ENCODE measurements around the gene KRTAP10-1.
"Not testable (repeated sequence)": the region's sequence is repeated elsewhere in the genome, so short reads cannot be mapped to it uniquely, and the experiment has no call there.

The KRTAP10-1 gene

DNA sequence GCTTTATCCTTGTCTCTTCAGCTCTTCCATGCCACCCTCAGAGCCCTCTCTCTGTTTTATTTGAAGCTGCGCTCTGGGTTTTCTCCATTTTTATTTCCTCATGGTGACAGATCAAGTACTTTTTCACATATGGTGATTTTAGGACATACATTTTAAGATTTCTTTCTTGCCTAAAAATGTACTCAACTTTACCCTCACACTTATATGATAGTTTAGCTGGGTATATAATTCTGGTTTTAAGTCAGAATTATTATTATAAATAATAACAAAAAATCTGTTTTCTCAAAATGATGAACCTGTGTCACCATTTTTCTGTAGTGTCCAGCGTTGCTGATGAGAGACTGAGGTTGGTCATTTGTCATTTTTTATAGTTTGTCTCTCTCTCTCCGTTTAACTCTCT lies 41.2 kb upstream of the KRTAP10-1 start:
- H3K4me3 ChIP-seq (replicated peaks; ENCODE audit: low read depth, low read length) = no peak overlapping the region
- no peak for DNase-seq (ENCODE audit: low read depth)
- TF ChIP-seq, protein P1, sequence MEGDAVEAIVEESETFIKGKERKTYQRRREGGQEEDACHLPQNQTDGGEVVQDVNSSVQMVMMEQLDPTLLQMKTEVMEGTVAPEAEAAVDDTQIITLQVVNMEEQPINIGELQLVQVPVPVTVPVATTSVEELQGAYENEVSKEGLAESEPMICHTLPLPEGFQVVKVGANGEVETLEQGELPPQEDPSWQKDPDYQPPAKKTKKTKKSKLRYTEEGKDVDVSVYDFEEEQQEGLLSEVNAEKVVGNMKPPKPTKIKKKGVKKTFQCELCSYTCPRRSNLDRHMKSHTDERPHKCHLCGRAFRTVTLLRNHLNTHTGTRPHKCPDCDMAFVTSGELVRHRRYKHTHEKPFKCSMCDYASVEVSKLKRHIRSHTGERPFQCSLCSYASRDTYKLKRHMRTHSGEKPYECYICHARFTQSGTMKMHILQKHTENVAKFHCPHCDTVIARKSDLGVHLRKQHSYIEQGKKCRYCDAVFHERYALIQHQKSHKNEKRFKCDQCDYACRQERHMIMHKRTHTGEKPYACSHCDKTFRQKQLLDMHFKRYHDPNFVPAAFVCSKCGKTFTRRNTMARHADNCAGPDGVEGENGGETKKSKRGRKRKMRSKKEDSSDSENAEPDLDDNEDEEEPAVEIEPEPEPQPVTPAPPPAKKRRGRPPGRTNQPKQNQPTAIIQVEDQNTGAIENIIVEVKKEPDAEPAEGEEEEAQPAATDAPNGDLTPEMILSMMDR (IDR thresholded peaks at IDR 0.05; ENCODE audit: low read length, missing control alignments) = no peak

DNA sequence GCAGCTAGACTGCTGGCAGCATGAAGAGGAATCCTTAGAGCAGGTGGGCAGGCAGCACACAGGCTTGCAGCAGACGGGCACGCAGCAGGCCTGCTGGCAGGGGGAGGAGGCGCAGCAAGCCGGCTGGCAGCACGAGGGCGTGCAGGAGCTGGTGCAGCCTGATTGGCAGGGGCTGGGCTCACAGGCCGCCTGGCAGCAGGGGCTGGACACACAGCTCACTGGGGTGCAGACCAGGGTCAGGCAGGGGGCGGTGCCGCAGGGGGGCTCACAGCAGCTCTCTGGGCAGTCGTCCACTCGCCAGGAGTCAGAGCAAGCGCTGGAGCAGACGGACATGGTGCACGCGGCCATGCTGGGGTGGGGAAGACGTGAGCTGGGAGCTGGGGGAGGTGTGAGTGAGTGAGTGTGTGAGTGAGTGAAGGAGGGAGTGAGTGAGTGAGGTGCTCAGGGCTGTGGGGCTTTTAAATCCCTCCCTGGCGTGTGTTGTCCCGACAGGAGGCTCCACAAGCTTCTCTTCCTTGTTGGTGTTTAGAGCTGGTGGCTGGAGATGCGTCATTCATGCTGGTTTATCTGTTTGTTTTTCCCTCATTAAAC lies 40.3 kb upstream of the KRTAP10-1 start, which contains the start of gene KRTAP10-5:
KRTAP10-5 (minus strand) TSS at position 374 of the 591 bp plus-strand sequence; CDS start at position 348, 26 bp downstream.
- H3K4me3 ChIP-seq (replicated peaks; ENCODE audit: low read depth, low read length); DNase-seq (ENCODE audit: low read depth): not testable (repeated sequence)

DNA sequence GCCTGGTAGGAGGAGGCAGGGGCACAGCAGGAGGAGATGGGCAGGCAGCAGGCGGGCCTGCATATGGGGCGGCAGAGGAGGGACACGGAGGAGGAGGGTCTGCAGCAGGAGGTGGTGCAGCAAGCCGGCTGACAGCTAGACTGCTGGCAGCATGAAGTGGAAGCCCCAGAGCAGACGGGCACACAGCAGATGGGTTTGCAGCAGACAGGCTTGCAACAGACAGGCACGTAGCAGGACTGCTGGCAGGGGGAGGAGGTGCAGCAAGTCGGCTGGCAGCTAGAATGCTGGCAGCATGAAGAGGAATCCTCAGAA lies 39.8 kb upstream of the KRTAP10-1 start:
- no peak overlapping the region for H3K4me3 ChIP-seq (replicated peaks; ENCODE audit: low read depth, low read length)
- TF ChIP-seq, protein P1 (IDR thresholded peaks at IDR 0.05; ENCODE audit: low read length, missing control alignments) = no peak
- no peak for DNase-seq (ENCODE audit: low read depth)

DNA sequence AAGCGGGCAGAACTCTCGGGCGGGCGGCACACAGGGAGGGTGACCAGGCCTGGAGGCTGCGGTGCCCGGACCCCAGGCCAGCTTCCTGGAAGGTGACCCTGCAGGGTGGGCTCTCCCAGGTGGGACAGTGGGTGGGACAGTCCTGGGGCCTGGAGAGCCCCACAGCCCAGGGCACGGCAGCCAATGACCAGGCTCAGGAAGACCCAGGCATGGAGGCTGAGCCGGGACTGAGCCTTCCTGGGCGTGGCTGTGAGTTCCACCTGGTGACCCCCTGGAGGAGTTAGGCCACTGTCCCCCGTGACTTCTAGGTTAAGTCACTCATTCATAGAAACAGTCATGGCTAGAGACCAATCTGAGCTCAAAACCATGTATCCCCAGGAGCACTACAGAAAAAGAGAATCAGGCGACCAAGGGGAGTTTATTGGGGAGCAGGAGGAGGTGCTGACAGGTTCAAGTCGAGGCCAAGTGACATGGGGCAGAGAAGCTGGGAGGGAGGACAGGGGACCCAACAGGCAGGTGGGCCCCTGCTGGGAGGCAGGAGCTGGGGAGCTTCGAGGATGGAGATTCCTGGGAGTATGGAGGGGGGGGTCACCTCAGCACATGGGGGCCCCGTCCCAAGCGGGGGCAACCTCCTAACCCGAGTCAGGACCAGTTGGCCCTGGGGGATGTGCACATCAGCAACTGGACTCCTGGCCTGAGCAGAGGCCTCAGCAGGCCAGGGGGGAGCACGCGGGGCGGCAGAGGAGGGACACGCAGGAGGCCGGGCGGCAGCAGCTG lies 39.2 kb upstream of the KRTAP10-1 start:
- DNase-seq (ENCODE audit: low read depth) = no peak
- TF ChIP-seq, protein P1 (IDR thresholded peaks at IDR 0.05; ENCODE audit: low read length, missing control alignments) = no peak
- H3K4me3 ChIP-seq (replicated peaks; ENCODE audit: low read depth, low read length) = no peak overlapping the region

DNA sequence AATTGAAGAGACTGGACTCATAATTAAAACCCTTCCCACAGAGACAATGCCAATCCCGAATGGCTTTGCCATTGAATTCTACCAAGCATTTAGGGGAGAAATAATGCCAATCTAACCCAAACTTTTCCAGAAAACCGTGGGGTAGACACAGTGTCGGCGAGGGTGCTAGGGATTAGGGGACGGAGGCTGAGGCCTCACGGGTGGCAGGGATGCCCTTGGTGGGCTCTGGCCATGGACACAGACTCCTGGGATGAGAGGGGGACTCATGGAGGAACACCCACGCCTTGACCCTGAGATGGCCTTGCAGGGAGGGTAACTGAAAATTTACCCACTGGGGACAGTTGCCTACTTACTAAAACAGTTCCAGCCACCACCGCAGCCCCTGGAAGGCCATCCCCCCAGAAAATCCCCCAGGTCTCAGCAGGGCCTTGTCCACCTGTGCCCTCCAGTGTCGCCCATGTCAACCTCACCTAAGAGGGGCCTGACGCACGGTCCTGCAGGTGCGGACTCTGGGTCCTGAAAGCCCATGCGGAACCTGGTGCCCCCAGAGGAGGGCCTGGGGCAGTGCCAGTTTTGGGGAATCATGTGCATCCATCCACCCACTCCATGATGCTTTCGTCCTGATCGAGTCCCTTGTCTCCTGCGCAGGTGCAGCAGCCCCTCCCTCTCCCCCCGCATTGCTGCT lies 38.5 kb upstream of the KRTAP10-1 start:
- no peak overlapping the region for H3K4me3 ChIP-seq (replicated peaks; ENCODE audit: low read depth, low read length)
- DNase-seq (ENCODE audit: low read depth) = no peak
- TF ChIP-seq, protein P1 (IDR thresholded peaks at IDR 0.05; ENCODE audit: low read length, missing control alignments) = no peak

DNA sequence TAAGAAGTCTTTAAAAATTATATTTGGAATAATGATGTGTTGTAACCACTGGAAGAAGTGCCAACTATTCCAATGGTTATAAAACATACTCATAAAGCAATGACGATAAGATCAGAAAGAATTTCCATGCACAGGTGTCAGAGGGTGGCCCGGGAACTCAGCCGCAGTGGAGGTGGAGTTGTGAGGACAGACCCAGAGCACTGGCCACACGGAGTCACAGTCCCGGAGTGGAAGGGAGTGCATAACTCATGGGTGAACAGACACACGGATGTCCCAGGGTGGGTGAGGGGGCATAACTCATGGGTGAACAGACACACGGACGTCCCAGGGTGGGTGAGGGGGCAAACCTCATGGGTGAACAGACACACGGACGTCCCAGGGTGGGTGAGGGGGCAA lies 36.0 kb upstream of the KRTAP10-1 start:
- TF ChIP-seq, protein P1 (IDR thresholded peaks at IDR 0.05; ENCODE audit: low read length, missing control alignments) = no peak
- no peak overlapping the region for H3K4me3 ChIP-seq (replicated peaks; ENCODE audit: low read depth, low read length)
- DNase-seq (ENCODE audit: low read depth) = no peak

- TF ChIP-seq, protein P1 (IDR thresholded peaks at IDR 0.05; ENCODE audit: low read length, missing control alignments) = no peak
- H3K4me3 ChIP-seq (replicated peaks; ENCODE audit: low read depth, low read length) = no peak overlapping the region
- DNase-seq (ENCODE audit: low read depth) = no peak
These were observed 35.5 kb upstream of the KRTAP10-1 start for GRCh38 chr21:44575307-44576024.

Measured in fibroblast of pulmonary artery (primary cell).